Esophagus muscularis mucosa (tissue), 4 donors: ENCODE data around the gene IFI27L2. TPM values are rescaled to one million over a fixed set of nuclear protein-coding genes. Genes with fewer than 3 reads are reported as not detected.

Experiments used
- DNase-seq: peaks from one replicate; pipeline ENCODE4 v3.0.0-alpha.2; 2017; ENCODE audit errors: extremely low spot score
- H3K27ac ChIP-seq, 4 donors: fragments of 200-600 bp; sonication (generic); replicated peaks in 1 of 4; 1 replicate in 3 of 4; 2 replicates in 1 of 4; pipeline ENCODE4 v1.5.1; 2016 to 2019; ENCODE audit warnings: mild to moderate bottlenecking in 1 of 4
- H3K27me3 ChIP-seq, 4 donors: fragments of 200-600 bp; sonication (generic); one replicate each; pipeline versions ENCODE4 v1.5.1 to v1.6.0; 2016 to 2019
- H3K36me3 ChIP-seq, 4 donors: fragments of 200-600 bp; sonication (generic); one replicate each; pipeline ENCODE4 v1.5.1; 2016 to 2019
- H3K4me1 ChIP-seq, 4 donors: fragments of 200-600 bp; sonication (generic); one replicate each; pipeline ENCODE4 v1.5.1; 2016 to 2019
- H3K4me3 ChIP-seq, 4 donors: fragments of 200-600 bp; sonication (generic); 1 replicate in 2 of 4; 2 replicates in 2 of 4; pipeline ENCODE4 v1.5.1; 2016 to 2019; ENCODE audit warnings: mild to moderate bottlenecking in 4 of 4, moderate library complexity in 1 of 4
- H3K9me3 ChIP-seq, 4 donors: fragments of 200-600 bp; sonication (generic); 1 replicate in 3 of 4; 2 replicates in 1 of 4; pipeline ENCODE4 v1.5.1; 2016 to 2019
- EP300 ChIP-seq: sonication (generic); formaldehyde crosslinking; IDR thresholded peaks from one replicate; pipeline ENCODE4 v1.6.1; 2017; ENCODE audit warnings: antibody characterized with exemption
- POLR2A ChIP-seq: fragments of 450-650 bp; IDR thresholded peaks from one replicate; pipeline ENCODE4 v1.6.1; 2017; ENCODE audit warnings: antibody characterized with exemption, moderate library complexity, mild to moderate bottlenecking, low read depth
- POLR2AphosphoS5 ChIP-seq, 2 donors: sonication (generic); formaldehyde crosslinking; IDR thresholded peaks; one replicate each; pipeline ENCODE4 v1.6.1; 2017; ENCODE audit warnings: antibody characterized with exemption in 2 of 2
- WGBS: methylation state at CpG from one replicate; pipeline ENCODE4 v1.1.5; 2018; 5-methylcytosine and 5-hydroxymethylcytosine counted together
- intact Hi-C: fragments of 100-400 bp; cut with DNase I; formaldehyde crosslinking; loops from one replicate; pipeline ENCODE4 v1.15.1; 2023
- total RNA-seq, 4 donors: library from RNA; depleted of rRNA; stranded (reverse); fragments of >200 nt; gene quantifications; one replicate each; pipeline versions ENCODE4 v1.1.0 to v1.2.1, GENCODE V29; 2016
- TF ChIP-seq, protein P1 (sequence below), 3 experiments: fragments of 200-600 bp in 2 of 3; fragments of 450-650 bp in 1 of 3; sonication (generic) in 2 of 3; IDR thresholded peaks; one replicate each; pipeline ENCODE4 v1.5.1; 2017 to 2019; ENCODE audit warnings: antibody characterized with exemption in 3 of 3, mild to moderate bottlenecking in 2 of 3, moderate library complexity in 1 of 3

The IFI27L2 gene
- total RNA-seq, 4 donors from 2014 or later, result 38.8 to 83.9 (median 64.7) TPM

DNA sequence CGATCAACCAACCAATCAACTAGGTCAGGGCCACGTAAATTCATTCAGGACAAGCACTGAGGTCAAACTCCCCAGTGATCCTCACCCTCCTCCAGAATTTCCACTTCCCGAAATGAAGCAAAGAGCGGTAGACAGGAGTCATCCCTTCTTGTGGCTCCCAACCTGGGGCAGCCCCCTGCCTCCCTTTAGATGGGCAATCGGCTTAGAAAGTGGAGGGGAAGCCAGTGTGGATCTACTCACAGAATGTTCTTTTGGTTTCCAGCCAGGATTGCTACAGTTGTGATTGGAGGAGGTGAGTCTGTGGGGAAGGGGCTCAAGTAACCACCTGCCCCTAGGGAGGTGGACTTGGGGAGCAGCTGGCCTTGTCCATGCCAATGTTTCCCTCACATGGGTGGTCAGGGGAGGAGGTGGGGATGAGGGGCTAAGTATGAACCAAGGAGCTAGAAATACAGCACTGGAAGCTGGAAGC lies 14.8 kb downstream of the IFI27L2 start:
- intact Hi-C loops, result no loop called here
- 74% methylated on average over 5 of the region's 5 CpGs for WGBS

DNA sequence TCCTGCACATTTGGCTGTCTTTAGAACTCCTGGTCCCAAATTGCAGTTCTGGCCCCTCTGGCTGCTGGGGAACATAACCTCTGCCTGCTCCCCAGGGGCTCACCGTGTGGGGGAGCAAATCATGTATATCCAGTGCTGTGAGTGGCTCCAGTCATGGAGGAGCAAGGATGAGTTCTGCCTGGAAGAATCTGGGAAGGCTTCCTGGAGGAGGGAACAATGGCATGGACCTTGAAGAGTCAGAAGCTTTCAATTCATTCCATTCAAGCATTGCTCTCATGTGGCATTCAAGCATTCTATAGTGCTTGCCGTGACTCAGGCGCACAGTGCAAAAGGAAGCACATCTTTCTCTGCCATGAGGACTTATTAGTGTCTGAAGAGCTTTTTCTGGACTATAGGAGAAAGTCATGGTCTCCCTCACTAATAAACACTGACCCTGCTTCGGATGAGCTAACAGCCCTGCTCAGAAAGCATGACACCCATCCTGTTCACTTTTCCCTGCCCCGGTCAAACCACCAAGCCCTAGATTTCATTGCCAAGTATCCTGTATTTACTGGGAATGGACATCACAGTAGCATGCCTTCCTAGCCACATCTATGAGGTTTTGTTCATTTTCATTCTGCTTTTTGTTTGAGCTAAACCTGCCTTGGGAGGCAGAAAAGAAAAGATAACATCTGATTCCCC lies 15.4 kb downstream of the IFI27L2 start:
- H3K27me3 ChIP-seq, result peaks cover 0 to 7% (median 0%) of the 10 kb centered on the region in 4 donors
- peaks cover 27 to 41% (median 36%) of the 10 kb centered on the region in 4 donors for H3K4me1 ChIP-seq
- no peak overlapping the region for H3K4me3 ChIP-seq
- H3K27ac ChIP-seq, result peak overlapping the region; percentile 72 to 82 (median 77)
- TF ChIP-seq POLR2AphosphoS5 (IDR thresholded peaks at IDR 0.05) (no peak), POLR2A (no peak), EP300 (no peak)
- TF ChIP-seq, protein P1, sequence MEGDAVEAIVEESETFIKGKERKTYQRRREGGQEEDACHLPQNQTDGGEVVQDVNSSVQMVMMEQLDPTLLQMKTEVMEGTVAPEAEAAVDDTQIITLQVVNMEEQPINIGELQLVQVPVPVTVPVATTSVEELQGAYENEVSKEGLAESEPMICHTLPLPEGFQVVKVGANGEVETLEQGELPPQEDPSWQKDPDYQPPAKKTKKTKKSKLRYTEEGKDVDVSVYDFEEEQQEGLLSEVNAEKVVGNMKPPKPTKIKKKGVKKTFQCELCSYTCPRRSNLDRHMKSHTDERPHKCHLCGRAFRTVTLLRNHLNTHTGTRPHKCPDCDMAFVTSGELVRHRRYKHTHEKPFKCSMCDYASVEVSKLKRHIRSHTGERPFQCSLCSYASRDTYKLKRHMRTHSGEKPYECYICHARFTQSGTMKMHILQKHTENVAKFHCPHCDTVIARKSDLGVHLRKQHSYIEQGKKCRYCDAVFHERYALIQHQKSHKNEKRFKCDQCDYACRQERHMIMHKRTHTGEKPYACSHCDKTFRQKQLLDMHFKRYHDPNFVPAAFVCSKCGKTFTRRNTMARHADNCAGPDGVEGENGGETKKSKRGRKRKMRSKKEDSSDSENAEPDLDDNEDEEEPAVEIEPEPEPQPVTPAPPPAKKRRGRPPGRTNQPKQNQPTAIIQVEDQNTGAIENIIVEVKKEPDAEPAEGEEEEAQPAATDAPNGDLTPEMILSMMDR (IDR thresholded peaks at IDR 0.05), result no peak
- peaks cover 0 to 8% (median 3%) of the 10 kb centered on the region in 4 donors for H3K36me3 ChIP-seq
- intact Hi-C loops, result no loop called here
- H3K9me3 ChIP-seq, result peaks cover 0 to 2% (median under 1%) of the 10 kb centered on the region in 4 donors
- 67% methylated on average over 3 of the region's 5 CpGs for WGBS
- DNase-seq, result no peak

More for the DNA sequence above, 14.8 kb downstream of the IFI27L2 start:
- H3K4me1 ChIP-seq, result peaks cover 27 to 37% (median 32%) of the 10 kb centered on the region in 4 donors
- H3K27me3 ChIP-seq, result peaks cover 0 to 7% (median 0%) of the 10 kb centered on the region in 4 donors
- peak overlapping the region; percentile 72 to 82 (median 77) for H3K27ac ChIP-seq
- no peak overlapping the region for H3K4me3 ChIP-seq
- peaks cover 0 to 8% (median 6%) of the 10 kb centered on the region in 4 donors for H3K9me3 ChIP-seq
- no peak for DNase-seq
- peaks cover 0 to 8% (median 3%) of the 10 kb centered on the region in 4 donors for H3K36me3 ChIP-seq
- no peak for TF ChIP-seq POLR2AphosphoS5 (IDR thresholded peaks at IDR 0.05)
- no peak for TF ChIP-seq EP300
- TF ChIP-seq POLR2A, result no peak
- TF ChIP-seq, protein P1 (IDR thresholded peaks at IDR 0.05), result no peak

DNA sequence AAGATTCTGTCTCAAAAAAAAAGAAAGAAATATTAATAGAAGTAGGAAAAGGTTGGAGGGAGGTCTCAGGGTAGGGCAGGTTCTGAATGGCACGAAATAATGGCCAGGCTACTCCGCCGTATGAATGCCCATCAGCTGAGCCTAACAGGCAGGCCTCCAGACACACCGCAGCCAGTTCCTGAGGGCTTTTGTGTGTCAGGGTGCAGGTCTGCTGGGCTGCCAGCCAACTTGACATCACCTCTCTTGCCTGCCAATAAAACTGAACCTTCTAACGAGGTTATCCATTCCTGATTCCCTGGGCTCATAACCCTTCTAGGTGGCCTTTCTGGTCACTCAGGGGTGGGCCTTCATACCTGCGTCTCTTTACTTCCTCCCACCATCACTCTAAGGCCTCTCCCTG lies 15.9 kb downstream of the IFI27L2 start:
- H3K36me3 ChIP-seq, result peaks cover 0 to 8% (median 3%) of the 10 kb centered on the region in 4 donors
- H3K27ac ChIP-seq, result peak overlapping the region; percentile 72 to 82 (median 77)
- WGBS, result 70% methylated on average over 6 of the region's 6 CpGs
- peaks cover 0 to 7% (median 0%) of the 10 kb centered on the region in 4 donors for H3K27me3 ChIP-seq
- no peak for DNase-seq
- H3K4me1 ChIP-seq, result peaks cover 27 to 41% (median 36%) of the 10 kb centered on the region in 4 donors
- TF ChIP-seq POLR2AphosphoS5 (IDR thresholded peaks at IDR 0.05), result no peak
- no peak for TF ChIP-seq EP300
- no peak for TF ChIP-seq POLR2A
- TF ChIP-seq, protein P1 (IDR thresholded peaks at IDR 0.05), result no peak
- peak overlapping the region in 3 of 4 donors; percentile 1 to 48 (median 46) for H3K4me3 ChIP-seq
- intact Hi-C loops, result no loop called here
- H3K9me3 ChIP-seq, result no peaks in the 10 kb centered on the region

DNA sequence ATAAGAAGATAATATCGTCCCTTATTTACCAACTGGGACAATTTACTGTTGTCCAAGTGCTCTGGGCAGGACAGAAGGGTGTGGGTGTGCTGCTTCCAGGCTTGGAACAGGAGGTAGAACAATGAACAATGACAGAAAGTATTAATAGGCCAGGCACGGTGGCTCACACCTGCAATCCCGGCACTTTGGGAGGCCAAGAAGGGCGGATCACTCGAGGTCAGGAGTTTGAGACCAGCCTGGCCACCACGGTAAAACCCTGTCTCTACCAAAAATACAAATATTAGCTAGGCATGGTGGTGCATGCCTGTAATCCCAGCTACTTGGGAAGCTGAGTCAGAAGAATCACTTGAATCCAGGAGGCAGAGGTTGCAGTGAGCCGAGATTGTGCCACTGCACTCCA lies 16.3 kb downstream of the IFI27L2 start:
- intact Hi-C loops, result no loop called here
- Histone ChIP-seq H3K4me3 (peak overlapping the region; percentile 46 to 61 (median 49)), H3K27me3 (peaks cover 0 to 7% (median 0%) of the 10 kb centered on the region in 4 donors), H3K9me3 (no peaks in the 10 kb centered on the region), H3K4me1 (peaks cover 27 to 41% (median 36%) of the 10 kb centered on the region in 4 donors), H3K27ac (peak overlapping the region; percentile 72 to 82 (median 77)), H3K36me3 (peaks cover 0 to 8% (median 3%) of the 10 kb centered on the region in 4 donors)
- DNase-seq, result no peak
- WGBS, result 80% methylated on average over 7 of the region's 7 CpGs
- no peak for TF ChIP-seq POLR2AphosphoS5 (IDR thresholded peaks at IDR 0.05)
- TF ChIP-seq, protein P1 (IDR thresholded peaks at IDR 0.05), result no peak
- no peak for TF ChIP-seq EP300
- no peak for TF ChIP-seq POLR2A
